HG02973 (cell line): ENCODE results near the gene PTN.

ENCODE experiments used
- ATAC-seq: cut with Tn5 transposase; IDR thresholded peaks from one replicate; pipeline ENCODE4 v1.9.1; 2021; ENCODE audit warnings: moderate library complexity; ENCODE audit not compliant: unreplicated experiment

The PTN gene, protein sequence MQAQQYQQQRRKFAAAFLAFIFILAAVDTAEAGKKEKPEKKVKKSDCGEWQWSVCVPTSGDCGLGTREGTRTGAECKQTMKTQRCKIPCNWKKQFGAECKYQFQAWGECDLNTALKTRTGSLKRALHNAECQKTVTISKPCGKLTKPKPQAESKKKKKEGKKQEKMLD

DNA sequence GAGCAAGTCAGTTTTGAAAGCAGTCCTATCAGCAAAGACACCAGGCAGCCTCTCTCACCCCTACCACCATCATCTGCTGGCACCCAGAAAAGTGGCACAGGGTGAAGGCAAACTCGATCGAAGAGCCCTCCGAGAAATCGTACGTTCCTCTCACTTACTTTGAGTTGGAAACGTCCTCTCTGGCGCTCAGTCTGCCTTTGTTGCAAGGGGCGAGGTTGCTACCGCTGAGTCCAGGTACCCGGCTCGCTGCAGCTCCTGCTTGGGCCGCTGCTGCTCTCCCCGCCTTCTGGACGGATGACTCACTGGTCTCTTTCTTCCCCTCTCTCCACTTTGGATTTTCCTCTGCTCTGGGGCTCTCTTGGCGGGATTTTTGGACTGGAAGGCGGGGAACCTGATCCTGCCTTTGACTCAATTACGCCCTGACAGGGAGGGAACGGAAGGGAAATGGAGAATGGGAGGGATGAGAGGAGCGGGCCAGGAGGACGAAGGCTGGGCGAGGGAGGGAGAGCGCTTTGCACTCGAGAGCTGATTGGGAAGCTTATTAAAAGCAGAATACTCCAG lies at the start of gene PTN:
Gene PTN (minus strand): TSS at position 453 of the 561 bp plus-strand sequence. CDS start 88,760 bp downstream, outside the sequence.
- ATAC-seq, result no peak

DNA sequence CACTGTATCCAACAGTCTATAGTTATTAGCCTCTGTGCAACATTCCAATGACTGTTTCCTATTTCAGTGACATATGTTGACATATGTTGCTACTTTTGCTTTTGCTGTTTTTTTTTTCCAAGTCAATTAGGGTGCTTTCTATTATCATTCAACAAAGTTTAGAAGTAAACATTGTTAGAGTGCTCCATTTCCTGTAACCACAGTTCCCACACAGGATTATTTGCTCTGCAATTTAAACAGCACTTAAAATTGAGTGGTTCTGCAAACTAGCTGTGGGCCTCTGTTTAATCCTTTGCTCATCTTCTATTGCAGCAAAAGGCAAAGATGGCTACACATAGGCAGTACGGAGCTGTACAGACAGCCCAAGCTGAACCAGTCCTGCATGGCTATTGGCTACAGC lies 46.5 kb upstream of the PTN start:
- ATAC-seq, result no peak

DNA sequence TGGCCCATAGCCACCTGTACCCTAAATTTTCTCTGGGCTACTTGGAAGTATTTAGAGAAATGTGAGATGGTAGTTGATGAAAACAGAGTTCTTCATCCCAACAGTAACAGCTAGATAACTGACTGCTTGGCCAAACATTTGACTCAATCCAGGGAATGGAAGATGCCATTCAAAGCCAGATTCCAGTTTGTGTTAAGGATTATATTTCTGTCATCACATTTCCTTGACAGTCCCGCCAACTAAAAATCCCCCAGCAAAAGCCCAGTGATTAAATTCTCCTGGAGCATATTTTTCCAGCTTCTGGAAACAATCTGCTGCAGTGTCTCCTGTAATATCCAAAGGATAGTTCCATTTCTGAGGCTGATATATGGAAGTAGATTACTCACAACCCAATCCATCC lies 45.4 kb upstream of the PTN start:
- ATAC-seq, result no peak

DNA sequence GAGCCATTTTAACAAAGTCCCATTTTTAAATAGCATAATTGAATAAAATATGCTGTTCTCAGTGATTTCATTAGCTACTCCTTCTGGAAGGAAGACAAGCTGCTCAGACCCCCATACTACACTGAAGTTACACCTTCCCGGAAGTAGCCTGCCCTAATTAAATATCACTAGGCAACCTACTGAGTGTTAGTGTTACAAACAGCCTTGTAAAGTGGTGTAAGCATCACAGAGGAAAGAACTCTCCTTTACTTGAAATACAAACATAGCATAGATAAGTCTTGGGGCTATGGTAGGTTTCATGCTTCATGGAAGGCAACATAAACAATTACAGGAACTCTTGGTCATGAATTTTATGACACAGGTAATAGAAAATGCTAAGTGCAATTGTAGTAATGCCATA lies 43.4 kb upstream of the PTN start:
- no peak for ATAC-seq

DNA sequence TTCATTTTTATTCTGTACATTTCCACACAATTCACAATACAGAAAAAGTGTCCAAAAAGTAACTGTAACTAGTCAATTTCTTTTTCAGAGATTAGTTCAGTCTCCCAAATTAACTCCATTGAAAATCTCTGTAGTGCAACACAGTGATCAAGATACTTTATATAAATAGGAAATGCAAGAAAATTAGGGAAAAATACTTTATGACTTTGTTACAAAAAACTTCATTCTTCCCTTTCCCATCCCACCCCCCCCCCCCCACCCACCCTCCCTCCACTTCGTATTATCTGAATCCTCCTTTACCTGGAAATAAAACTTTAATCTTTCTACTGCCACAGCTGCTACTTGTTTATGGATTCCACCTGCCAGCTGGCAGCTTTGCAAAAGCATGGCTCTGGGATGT lies 37.5 kb upstream of the PTN start:
- no peak for ATAC-seq

DNA sequence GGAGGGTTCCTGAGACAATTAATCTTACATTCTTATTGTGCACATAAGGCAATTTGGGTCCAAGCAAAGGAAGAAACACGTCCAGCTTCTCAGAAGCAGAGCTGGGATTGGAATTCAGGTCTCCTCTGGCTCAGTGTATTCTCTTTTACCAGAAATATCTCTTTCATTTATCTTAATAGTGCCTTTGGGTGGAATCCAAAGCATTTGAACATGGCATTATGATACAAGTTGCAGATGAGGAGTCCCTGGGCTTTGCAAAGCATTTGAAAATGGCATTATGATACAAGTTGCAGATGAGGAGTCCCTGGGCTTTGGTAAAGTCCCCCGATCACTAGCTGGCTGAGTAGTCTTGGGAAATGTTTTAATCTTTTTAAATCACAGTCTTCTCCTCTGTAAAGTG lies 30.0 kb upstream of the PTN start:
- no peak for ATAC-seq

DNA sequence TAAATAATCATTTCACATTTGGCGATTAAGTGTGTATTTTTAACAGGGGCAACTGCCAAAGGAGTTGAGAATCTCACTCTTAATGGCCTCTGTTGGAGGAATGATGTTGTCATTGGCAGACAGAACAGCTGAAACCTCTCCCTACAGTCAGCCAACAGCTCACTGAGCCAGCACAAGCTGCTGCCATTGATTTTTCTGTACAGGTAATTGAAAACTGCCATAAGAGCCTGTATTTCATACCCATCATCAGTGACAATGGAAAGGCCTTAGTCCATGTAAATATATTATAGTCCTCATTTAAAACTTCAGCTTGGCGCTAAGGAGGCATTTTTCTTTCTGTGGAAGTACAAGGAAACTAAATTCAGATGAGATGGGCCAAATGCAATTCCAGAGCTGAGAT lies 28.1 kb upstream of the PTN start:
- ATAC-seq, result no peak

DNA sequence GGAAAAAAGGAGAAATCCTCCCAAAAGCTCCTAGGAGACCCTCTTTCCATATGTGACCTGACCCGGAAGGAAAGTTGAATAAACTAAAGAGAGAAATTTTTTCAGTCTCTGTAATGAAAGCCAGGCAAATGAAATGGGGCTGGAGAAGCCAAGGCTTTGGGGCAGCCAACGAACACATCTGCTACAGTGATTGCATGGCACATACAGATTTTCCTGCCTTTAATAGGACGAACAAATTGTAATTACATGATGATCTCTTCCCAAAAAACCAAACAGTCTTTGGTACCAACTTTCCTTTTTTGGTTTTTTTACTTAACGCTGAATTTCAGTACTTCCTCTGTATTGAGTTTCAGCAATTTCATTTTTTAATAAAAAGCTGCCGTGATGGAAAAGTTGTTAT lies 23.5 kb upstream of the PTN start:
- ATAC-seq, result no peak

DNA sequence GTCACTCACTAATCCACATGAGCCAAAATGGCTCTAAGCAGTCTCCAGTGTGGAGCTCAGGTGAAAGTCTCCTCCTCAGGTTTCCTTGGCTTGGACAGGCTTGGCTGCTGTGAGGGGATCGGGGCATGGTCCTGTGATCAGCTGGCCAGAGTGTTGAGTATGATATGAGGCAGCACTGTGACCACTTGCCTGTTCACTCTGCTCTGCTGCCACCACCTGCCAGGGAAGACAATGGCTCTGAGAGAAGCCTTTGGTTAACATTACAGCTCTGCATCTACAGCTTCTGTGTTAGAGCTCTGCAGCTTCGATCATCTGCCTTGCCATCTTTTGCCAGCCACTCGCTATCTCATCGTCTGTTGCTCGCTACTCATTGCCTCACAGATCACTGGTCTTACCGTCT lies 20.1 kb upstream of the PTN start:
- no peak for ATAC-seq

DNA sequence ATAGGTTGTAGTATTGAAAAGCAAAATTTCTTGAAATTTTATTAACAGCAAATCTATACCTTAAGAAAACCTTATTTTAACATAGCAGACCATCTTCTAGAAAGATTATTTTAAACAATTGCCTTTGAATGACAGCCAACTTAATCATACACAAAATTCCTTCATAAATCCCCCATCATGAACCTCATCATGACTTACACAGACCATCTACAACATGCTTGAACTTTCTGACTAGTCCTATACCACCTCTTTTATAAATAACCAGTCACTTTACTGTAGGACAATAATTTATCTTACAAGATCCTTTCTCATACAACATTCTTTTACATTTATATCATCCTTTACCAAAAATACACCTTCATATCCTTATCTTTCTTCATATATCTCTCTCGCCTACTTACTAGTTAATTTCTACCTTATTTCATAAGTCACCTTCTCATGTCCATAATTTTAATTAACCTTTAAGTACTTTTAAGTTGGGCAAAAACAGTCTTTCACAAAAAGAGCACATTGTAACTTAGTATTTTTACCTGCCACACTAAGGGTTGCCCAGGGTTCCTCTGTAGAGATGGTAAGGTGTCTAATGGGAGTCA lies 16.6 kb upstream of the PTN start:
- ATAC-seq, result no peak

DNA sequence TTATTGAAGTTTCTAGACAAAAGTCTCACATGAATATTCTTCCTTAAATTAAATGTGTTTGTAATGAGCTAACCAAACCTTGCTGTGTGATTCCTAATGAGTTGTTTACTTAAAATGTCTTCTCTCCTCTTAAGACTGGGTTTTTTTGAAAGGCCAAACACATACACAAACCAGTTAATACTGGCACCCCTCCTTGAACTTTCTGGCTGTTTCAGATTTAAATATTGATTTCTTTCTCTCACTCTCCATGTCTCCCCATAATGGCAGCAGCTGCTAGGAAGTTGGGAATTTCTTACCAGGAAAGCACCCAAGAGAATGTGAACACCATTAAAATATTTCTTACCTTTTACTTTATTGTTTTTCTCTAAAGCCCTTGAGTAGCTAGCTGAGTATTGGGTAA lies 11.4 kb upstream of the PTN start:
- no peak for ATAC-seq

DNA sequence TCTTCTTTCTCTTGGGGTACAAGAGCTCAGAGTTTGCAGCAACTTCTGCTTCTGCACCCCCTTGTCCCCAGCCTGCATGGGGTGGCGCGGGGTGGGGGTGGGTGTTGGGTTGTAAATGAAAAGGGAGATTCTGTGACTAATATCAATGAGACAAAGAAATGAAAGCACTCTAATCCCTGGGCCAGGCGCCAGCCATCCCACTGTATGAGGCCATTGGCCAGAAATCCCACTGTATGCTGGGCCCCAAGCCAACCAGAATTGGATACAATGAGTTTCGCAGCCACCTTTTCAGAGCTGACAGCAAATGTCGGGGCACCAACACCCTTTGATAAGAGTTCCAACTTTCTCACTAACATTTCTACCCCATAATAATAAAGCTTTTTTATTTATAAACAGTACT lies 10.9 kb upstream of the PTN start:
- no peak for ATAC-seq

DNA sequence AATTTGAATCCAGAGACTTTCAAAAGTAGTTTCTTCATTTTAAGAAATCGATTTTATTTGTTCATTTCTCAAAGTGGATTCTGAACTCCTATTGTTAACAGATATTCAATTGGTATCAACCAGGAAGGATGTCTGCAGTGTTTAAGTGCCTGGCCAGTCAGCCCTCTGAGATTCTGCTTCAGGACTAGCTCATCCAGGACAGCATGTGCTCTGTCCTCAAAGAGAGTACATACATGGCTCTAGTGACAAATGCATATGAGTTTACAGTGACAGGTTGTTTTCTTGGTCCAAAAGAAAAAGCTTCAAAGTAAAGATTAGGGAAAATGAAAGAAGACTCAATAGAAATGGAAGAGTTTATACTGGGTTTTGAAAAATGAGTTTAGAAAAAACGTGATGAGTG lies 8.4 kb upstream of the PTN start:
- no peak for ATAC-seq

DNA sequence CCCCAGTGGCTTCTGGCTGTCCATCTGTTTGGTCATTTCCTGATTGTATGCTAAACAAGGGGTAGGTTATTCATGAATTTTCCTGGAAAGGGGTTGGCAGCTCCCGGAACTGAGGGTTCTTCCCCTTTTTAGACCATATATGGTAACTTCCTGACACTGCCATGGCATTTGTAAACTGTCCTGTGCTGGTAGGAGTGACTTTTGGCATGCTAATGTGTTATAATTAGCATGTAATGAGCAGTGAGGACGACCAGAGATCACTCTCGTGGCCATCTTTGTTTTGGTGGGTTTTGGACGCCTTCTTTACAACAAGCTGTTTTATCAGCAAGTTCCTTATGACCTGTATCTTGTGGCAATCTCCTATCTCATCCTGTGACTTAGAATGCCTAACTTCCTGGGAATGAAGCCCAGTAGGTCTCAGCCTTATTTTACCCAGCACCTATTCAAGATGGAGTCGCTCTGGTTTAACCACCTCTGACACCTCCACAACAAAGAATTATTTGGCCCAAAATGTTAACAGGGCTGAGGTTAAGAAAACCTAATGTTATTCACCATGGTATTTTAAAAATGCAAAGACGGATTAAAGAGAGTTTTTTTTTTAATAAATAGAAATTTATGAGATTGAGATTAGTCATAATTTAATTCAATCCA lies 2.4 kb upstream of the PTN start:
- ATAC-seq, result no peak

DNA sequence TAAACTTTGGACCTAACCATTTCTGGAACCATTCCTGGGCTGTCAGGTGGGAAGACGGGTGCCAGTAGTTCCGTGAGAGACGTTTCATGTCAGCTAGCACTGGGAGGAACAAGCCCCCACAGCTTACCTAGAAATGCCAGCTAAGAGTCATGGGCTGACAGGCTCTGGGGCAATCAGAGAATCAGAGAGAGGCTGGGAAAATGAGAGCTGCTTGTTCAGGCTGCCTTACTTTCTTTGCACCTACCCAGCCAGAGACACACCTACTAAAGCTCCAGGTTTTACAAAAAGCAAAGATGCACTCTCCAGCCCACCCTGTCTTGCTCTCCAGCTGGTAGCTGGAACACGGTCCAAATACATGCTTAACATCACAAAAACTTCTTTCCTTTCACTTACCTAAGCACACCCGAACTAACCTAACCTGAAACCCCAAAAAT lies 688 bp downstream of the PTN start:
- no peak for ATAC-seq

DNA sequence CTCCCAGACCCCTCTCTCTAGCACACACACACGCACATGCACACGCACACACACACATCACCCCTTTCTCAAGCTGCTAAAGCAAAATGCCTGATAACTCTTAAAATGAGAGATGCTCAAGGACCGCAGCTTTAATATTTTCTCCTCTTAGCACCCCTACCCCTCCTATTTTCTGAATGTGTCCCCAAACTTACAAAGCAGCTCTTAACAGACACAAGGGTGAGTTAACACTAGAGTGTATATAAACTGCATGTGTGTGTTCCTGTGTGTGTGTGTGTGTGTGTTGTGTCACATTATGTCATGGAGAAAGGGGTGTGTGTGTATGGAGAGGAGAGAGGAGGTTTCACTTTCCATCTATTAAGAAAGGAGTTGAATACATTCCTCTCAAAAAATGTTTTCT lies 1.3 kb downstream of the PTN start:
- no peak for ATAC-seq

DNA sequence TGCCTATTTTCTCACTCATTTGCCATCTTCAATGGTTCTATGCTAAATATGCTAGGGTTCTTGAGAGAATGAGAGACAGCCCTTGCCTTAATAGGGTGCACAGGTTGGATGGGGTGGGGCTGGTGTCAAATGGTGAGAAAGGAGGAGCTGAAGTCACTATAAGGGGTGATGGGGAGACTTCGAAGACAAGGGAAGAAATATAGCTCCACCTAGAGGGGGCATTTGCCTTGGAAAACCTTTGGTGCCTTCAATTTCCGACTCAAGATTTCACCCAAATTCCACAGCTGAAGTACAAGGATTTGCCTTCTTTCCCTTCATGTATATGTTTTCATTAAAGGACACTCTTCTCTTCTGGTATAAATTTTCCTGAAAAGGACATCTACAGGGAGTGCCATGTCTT lies 5.6 kb downstream of the PTN start:
- no peak for ATAC-seq

DNA sequence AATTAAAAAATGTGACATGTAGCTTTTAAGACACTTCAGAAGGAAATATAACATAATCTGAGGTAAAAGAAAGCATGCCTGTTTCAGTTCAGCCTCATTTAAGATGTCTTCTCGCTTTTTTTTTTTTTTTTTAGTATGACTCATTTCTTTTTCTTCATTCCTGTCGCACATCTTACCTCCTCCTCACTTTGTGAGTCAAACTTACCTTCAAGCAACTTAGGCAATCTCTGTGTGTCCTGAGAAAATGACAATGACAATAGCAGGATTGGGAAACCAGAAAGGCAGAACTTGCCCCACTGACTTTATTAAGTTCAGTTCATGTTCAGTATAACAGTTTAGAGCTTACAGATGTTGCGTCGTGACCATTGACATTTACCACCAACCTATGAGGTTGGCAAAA lies 7.7 kb downstream of the PTN start:
- ATAC-seq, result no peak

DNA sequence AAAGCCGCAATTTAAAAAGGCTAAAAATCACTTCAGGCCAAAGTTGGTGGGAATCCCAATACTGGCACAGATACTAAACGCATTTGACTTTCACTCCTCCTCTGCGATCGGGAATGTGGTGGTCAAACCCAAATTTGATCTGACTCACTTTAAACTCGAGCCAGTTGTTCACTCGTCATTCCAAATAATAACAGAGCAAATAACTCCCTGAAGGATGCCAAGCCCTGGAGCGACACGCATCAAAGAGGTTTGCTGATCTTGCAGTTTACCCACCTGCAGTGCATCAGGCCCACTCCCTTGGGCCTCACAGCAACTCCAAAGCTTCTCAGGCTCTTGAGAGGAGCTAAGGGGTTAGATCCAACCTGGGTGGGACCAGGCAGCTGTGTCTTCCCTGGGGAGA lies 12.2 kb downstream of the PTN start:
- no peak for ATAC-seq

DNA sequence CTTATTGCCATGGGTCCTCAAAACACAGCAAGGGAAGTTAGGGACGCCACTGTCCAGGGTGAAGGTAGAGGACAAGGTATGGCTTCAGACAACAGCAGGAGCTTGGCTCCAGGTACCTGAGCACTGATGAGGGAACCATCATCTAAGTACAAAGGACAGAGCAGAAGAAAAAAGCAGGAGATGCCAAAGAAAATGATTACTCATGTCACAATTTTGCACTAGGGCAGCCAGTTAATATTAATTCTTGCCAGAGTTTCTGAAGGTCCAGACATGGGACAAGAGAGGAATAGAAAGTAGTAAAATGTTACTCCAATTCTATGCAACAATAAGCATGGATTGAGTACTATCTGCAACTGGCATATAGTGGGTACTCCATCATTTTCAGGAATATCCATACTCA lies 14.1 kb downstream of the PTN start:
- ATAC-seq, result no peak

DNA sequence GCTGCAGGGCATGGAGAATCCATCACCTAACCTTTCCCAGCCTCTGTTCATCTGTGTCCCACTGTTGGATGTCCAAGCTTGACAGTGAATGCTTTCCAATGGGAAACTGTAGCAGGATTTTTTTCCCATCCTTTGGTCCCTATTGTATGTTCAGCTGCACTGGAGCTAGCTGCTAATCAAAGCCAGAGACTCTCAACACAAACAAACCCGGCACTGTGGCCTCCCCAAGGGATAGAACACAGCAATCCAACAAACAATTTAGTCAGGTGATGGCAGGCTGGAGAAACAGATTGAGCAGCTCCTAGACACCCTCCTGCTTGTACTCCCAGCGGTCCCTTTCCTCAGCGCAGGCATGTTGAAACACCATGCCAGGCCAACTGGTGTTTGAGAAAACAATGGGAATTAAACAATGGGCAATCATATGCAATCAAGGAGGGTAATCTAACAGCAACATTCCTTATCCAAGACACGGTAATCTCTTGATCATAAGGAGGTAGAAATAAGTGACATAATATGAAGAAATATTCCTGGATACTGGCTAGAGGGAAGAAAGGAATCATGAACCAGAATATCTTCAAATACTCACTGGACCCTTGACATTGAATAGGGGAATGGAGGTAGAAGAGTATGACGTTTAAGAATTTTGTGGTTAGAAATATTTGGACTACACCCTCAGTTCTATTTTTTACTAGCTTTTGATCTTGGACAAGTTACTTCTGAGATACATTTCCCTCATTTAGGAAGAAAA lies 15.0 kb downstream of the PTN start:
- ATAC-seq, result no peak

DNA sequence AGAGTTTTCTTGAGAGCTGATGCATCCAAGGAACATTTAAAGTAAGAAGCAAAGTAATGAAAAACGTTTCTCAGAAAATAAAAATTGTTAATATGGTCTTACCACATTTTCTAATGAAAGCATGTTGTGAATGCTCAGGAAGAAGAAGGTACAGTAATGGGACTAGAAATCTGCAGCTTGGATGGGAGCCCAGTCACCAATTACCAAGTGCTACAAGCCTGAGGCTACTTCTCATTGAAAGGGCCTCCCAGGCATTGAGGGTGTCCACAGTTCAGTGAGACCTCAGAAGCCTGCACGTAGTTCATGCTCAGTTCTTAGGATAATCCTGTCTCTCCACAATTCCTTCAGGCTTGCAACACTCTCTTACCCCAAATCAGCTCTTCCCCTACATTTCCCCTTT lies 17.6 kb downstream of the PTN start:
- ATAC-seq, result no peak
